DMS 273 (cell line): ENCODE results near the gene PYCR2.
A peak's percentile ranks its signal among the peaks of the same experiment; 100 is the strongest.
"Not testable (repeated sequence)": the region's sequence is repeated elsewhere in the genome, so short reads cannot be mapped to it uniquely, and the experiment has no call there.

Source experiments
- DNase-seq: peaks from one replicate; lab custom pipeline; 2025; ENCODE audit not compliant: unreplicated experiment; lab: John Stamatoyannopoulos, UW

Gene PYCR2

DNA sequence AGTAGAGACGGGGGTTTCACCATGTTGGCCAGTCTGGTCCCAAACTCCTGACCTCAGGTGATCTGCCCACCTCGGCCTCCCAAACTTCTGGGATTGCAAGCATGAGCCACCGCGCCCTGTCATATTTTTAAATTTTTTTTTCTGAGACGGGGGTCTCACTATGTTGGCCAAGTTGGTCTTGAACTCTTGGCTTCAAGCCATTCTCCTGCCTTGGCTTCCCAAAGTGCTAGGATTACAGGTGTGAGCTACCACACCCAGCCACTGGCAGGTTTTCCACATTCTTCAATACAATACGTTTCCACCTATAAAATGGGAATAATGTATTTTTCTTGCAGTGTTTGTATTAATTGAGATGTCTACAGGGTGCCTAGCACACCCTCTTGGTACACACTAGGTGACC, 31.7 kb downstream of the PYCR2 start:
- DNase-seq = no peak

DNA sequence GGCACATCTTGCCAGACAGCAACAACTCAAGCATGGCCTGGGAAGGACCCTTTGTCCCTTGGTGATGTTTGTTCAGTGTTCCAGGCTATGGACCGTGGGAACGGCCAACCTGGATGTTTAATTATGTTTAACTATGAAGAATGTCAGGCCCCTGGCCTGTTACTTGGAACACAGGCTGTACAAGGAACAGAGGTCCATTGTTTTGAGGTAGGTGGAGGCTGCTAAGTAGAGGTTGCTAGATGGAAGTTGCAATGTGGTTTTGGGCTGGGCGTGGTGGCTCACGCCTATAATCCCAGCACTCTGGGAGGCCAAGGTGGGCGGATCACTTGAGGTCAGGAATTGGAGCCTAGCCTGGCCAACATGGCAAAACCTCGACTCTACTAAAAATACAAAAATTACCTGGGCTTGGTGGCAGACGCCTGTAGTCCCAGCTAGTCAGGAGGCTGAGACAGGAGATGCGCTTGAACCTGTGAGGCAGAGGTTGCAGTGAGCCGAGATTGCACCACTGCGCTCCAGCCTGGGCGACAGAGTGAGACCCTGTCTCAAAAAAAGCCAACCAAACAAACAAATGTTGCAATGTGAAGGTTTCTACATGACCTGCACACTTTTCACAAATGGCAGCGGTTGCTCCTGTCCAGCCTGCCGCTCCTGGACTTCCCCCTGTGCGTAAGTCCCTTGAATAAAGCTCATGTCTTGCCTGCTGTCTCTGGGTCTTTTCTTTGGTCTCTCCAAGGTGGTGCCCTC, 32.6 kb downstream of the PYCR2 start:
- no peak for DNase-seq

DNA sequence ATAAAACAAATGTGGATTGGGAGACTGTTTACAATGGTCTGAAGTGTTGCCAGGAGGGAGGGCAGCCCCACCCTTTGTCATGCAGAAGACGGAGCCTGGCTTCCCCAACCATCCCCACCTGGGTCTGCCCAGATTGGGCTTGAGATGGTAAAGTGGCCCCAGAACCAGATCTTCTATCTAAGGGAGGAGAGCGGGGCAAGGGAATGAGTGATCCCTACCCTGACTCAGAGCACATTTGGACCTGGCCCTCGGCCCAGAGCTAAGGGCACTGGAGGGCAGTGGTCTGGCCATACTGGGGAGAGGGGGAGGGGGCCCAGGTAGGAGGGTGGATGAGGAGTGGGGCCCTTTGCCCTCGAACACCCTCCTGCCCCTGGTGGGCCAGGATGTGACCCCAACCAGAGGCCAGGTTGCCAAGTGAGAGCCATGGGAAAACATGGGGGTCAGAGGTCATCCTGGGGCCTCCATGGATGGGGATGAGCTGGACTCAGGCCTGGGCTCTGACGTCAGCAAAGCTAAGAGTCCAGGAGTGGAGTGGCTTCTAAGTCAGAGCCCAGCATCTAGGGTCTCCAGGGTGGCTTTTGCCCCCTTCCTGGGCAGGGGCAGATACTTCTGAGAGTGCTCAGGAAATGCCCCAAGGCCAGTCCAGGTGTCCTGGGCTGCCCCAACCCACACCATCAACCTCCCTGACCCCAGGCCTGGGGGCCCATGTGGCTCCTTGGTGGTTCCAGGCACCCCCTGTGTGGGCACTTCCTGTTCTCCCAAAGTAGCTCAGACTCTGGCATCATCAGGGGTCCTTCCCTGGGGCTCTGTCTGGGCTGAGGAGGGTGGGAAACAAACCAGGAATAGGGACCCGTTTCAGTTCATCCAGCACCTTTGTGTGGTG, 33.5 kb downstream of the PYCR2 start:
- DNase-seq = no peak

DNA sequence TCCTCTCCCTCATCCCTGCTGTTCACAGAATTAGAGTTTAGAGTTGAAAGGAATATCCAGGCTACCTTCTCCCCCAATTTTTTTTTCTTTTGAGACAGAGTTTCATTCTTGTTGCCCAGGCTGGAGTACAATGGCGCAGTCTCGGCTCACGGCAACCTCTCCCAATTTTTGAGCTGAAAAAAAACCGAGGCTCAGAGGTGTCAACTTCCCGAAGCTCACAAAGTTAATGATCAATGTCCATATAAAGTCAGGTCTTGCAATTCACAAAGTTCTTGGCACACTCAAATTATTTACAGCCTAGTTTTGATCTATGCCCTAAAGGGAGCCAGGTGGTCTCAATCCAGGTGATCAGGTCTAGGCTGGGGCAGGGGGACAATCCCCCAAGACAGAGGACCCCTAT, 34.3 kb downstream of the PYCR2 start:
- DNase-seq = no peak

DNA sequence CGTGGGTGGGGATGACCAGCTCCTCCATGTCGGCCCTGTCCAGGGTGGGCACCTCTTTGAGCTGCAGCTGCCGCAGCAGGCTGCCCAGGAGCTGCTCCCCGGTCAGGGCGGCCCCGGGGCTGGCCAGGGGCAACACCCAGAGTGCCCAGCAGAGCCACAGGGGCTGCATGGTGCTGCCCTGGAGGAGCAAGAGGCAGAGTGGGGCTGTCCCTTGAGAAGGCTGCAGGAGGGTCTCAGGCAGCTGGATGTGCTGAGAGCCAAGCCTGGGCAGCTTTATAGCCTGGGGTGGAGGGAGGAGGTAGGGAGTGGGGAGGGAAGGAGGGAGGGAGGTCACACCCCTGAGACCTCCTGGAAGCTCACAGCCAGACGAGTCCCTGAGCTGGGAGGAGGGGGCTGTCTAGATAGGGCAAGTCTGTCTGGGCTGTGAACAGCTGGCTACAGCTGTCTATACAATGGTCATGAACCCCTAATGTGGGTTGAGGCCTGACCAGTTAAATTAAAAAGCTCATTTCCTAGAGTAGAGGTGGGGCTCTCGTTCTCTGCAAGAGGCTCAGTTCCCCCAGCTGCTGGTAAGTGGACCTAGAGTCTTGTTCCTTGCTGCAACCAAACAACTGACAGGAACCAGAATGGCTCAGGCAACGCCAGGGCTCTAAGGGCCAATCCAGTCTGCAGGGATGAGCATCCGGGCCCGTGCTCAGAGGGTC, 35.0 kb downstream of the PYCR2 start, which contains the start of gene LEFTY1:
Gene LEFTY1 (minus strand): TSS at position 249 of the 704 bp plus-strand sequence. CDS start 80 bp downstream, at position 169.
- no peak for DNase-seq

DNA sequence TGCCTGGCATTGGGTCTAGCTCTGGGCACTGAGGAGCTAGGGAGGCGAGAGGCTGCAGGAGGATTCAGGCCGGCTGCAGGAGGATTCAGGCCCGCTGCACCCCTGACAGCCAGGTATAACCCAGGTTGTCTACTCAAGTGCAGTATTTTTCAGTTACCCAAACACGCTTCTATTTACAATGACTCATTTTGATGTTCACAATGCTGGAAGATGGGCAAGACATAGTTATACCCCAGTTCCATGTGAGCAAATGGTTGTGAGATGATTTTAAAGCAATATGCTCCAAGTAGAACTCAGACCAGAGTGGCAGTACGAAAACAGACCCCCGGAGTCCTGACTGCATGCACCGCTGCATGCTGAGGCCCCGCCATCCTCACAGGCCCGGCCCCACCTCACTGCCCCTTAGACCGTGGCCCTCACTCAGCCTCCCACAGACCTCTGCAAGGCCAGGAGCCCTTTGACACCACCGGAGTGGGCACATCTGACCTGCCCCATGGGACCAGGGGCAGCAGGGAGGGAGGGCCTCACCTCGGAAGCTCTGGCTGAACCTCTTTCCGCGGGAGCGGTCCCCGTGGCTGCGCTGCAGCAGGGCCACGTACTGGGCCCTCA, 35.7 kb downstream of the PYCR2 start:
- DNase-seq = no peak

DNA sequence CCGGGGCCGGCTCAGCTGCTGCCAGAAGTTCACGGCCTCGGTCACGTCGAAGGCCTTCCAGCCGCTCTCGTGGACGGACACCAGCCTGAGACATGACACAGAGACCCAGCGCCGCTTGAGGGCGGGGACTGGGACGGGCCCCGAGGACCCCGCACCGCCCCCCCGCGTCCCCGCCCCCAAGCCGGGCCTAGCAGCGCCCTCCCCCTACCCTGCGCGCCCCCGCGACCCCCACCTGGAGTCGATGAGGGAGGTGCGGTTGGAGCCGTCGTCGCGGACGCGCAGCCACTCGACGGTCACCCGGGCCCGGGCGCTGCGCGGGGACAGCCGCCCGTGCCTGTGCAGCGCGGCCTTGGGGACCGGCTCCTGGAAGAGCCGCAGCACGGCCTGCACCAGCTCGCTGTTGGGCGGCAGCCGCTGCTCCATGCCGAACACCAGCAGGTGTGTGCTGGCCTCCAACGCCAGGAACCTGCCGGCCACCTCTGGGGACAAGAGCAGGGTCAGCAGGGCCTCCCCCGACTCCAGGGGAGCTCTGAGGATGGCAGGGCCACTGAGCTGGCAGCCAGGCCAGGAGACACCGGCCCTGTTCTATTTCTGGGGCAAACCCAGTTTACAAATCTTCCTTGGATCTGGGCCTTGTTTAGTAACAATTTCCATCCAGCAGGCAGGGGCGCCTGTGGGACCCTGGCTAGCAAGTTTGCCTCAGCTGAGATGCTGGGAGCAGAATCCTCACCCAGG, 36.3 kb downstream of the PYCR2 start:
- not testable (repeated sequence) for DNase-seq

DNA sequence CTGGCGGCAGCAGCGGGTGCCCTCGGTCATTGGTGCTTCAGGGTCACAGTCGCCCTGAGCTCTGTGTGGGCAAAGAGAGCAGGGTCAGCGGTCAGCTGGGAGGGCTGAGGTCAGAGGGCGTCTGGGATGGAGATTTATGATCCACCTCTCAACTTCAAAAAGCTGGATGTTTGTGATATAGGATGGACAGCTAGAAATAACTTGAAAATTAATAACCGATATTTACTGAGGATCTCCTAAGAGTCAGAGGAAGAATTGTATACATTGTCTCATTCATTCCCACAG, 37.1 kb downstream of the PYCR2 start:
- DNase-seq = no peak

DNA sequence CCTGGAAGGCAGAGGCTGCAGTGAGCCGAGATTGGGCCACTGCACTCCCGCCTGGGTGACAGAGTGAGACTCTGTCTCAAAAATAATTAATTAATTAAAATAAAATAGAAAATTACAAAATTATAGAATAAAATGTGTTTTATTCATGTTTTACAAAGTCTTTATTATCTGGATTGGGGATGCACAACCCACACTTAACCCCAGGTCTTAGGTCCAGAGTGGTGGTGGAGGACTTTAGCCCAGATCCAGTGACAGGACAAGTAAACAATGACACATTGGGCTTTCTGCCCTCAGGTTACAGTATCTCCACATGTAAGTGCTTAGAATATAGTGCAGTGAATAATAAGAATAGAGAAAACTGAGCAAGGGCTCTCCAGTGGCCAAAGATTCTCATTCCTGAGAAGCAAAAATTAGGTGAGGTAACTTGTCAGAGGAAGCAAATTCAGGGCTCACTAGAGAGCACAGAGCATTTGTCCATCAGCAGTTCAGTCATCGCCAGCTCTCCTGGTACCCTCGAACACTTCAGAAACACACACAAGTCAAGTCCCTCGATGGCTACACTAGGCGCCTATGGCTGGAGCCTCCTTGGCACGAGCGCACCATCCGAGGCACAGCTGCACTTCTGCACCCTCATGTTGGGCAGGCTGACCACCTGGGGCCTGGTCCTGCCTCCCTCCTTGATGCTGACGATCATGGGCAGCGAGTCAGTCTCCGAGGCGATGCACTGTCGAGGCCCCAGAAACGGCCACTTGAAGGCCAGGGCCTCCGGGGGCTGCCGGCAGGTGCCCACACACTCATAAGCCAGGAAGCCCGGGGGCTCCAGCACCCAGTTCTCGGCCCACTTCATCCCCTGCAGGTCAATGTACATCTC, 37.7 kb downstream of the PYCR2 start:
- no peak for DNase-seq

DNA sequence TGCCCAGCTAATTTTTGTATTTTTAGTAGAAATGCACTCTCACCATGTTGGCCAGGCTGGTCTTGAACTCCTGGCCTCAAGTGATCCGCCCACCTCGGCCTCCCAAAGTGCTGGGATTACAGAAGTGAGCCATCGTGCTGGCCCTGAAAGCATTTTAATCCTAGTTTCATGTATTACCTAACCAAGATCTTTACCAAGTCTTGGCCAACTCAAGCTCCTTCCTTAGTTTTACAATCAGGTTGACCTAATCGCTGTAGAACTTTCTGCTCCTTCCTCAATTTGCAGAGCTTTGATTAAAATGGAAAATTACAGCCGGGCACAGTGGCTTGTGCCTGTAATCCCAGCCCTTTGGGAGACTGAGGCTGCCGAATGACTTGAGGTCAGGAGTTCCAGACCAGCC, 38.7 kb downstream of the PYCR2 start:
- no peak for DNase-seq

DNA sequence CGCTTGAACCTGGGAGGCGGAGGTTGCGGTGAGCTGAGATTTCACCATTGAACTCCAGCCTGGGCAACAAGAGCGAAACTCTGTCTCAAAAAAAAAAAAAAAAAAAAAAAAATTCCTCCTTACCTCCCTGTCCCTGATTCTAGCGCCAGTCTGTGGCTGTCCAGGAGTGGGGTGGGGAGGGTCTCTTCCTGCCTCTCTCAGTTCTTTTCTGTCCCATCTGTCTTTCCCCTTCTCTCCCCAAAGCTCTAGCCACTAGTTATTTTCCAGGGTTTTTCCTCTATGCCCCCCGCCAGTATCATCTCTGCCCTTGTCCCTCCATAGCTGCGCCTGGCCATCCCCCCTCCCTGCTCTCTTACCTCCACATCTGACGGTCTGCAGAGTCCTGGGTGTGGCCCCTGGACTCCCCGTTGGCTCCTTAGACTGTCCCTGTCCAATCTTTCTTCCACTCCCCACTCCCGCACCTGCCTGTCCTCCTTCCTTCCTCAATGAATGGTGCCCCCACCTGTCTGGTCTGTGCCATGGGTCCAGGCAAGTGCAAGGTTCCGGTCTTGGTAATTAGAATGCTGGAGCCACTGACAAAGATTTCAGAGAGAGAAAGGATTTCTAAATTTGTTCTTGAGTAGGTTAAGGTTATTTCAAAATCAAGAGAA, 40.3 kb downstream of the PYCR2 start:
- DNase-seq = no peak

DNA sequence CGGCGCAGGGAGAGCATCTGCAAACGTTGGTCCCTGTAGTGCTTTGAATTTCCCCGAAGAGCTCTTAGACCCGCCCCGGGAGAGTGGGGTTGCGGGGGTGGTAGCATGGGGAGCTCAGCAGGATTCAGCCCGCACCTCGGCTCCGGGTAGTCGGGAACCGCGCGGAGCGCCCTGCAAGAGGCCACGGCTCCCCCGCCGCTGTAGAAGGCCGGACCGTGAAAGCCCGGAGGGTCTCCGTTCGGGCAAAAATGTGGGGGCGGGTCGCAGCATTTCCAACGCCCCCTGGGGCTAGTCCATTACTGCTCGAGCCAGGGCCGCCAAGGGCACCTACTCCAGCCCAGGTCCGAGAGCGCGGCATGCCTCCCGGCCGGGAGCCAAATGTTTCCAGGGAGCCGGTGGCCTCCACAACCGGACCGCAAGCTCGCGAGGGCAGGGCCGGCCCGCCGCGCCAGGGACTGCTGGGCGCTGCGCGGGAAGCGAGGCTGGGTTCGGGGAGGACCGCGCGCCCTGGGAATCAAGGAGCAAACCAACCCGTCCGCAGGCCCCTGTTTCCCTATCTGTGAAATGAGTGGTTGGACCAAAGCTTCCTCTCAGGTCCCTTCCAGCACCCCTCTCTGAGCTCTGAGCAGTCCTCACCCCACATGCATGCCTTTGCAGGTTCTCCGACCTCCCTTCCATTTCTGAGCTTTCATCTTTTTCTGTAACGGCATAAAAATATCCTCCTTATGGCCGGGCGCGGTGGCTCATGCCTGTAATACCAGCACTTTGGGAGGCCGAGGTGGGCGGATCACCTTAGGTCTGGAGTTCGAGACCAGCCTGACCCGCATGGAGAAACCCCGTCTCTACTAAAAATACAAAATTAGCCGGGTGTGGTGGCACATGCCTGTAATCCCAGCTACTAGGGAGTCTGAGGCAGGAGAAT, 41.1 kb downstream of the PYCR2 start:
- peak; percentile 71 for DNase-seq

DNA sequence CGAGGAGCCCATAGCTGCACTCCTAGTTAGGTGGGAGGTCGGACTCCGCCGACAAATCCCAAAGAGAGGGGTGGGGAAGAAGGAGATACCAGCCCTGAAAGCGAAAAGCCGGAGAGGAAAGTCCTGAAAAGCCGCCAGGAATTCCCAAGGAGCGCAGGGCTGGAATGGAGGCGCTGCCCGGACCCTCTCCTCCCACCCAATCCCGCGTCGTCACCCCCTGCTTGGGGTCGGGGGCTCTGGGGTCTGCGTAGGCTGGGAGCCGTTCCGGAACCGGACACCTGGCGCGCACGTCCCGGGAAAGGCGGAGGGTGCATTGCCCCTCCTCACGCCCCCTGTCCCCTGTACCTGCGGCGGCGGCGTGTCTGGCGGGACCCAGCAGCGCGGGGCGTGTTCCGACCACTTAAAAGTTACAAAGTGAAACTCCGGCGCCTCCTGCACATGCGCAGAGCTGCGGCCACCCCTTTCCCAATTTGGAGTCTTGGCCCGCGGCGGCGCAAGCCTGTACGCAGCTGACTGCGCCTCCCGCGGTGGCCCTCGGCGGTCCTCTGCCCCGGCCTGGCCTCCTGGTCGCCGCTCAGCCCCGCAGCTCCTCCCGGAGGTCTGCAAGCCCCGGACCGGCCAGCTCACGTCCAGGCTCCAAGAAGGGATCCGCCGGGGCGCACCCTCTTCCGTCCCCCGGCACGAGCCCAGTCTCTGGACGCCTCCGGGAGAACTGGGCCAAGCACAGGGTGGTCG, 41.9 kb downstream of the PYCR2 start, which contains the start of gene TMEM63A:
Gene TMEM63A (minus strand): TSS at position 422 of the 735 bp plus-strand sequence. CDS start 4,800 bp downstream, outside the sequence.
- DNase-seq = peak; percentile 92

DNA sequence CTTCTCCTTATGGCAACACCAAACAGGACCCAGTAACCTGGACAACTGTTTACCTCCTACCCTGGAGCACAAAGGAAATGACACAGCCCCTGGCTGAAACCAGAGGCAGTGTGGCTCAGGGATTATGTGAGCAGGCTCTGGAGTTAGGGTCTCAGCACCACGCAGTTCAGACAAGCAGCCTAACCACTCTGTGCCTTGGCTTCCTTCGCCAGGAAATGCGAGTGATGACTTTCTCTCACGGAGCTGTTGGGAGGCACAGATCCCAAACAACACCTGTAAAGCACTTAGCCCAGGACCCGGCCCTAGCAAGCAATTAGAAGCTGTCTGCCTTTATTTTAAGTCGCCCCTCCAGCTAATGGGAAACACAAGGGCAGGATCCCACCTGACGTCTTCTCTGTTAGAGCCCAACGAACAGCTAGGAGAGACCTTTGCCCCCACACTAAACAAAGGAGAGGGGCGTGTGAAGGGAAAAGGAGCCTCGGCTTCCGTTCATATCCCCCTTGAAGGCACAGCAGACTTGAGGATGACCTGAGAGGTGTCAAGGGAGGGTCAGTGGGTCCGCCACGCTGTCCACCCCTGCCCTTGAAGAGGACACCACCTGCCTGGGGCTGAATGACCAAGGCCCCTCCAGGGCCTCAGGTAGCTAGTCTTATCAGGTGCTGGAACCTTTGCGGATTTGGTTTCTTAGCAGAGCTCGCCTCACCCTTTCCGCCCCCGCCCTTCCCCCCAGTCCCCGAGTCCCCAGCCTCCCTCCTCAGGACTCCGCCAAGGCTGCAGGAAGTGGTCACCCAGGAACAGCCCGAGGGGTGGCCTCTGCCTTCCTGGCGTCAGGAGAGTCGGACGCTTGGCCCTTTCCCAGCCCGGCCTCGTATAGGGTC, 42.7 kb downstream of the PYCR2 start:
- no peak for DNase-seq

DNA sequence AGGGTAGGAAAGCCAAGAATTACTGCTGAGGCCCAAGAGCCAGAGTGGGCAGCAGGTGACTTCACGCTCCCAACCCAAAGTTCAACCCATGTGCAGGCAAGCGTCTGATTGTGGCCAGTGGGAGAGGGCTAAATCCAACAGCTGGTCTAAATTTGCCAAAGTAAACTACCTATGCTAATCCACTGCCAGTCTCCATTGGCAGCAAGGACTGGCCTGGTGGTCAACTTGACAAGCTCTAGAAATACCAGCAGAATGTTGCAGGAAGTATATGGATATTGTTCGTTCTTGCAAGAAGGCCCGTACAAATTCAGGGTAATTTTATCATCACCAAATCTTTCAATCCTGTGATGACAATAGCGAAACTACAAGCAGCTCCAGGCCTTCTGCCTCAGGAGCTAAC, 43.4 kb downstream of the PYCR2 start:
- DNase-seq = no peak

DNA sequence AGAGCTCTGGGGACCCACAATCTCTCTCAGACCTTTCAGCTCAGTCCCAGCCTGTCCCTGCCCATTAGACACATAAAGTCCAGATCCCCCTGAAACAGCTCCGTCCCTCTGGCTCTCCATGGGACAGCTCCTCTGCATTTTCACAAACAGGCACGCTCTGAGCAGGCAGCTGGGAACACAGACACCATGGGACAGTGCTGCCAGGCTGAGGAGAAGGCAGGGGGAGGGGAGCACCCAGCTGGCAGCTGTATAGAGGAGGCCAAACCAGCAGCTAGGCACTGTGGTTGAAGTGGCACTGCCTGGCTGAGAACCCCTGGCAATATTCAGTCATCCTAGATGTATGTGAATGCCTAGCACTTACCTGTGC, 43.8 kb downstream of the PYCR2 start:
- peak; percentile 39 for DNase-seq
